CD14-positive monocyte (primary cell): ENCODE results near the gene PKDREJ. TPM values are rescaled to one million over a fixed set of nuclear protein-coding genes. Genes with fewer than 3 reads are reported as not detected.

ENCODE experiments used
- DNase-seq, 3 donors: peaks; one replicate each; pipeline ENCODE4 v3.0.0-alpha.2; 2011 to 2022
- H2AFZ ChIP-seq: 2 replicates; pipeline ENCODE4 v1.6.0; 2012; ENCODE audit warnings: mild to moderate bottlenecking, low read depth, low read length, inconsistent platforms; ENCODE audit not compliant: insufficient read depth, poor library complexity, severe bottlenecking
- H3K27ac ChIP-seq, 2 donors: 1 replicate in 1 of 2; 2 replicates in 1 of 2; pipeline ENCODE4 v1.5.1; 2012 to 2013; ENCODE audit warnings: low read length in 2 of 2, control low read depth in 1 of 2, inconsistent platforms in 1 of 2, low read depth in 1 of 2, mild to moderate bottlenecking in 1 of 2
- H3K27me3 ChIP-seq, 2 donors: one replicate each; pipeline versions ENCODE4 v1.6.0 to v1.6.1; 2011 to 2013; ENCODE audit warnings: low read length in 2 of 2; ENCODE audit not compliant: control insufficient read depth in 2 of 2, insufficient read depth in 2 of 2
- H3K36me3 ChIP-seq, 2 donors: replicated peaks in 1 of 2; 1 replicate in 1 of 2; 2 replicates in 1 of 2; pipeline versions ENCODE4 v1.5.1 to v1.6.1; 2012 to 2013; ENCODE audit warnings: low read length in 2 of 2, control low read depth in 1 of 2, inconsistent platforms in 1 of 2, mild to moderate bottlenecking in 1 of 2; ENCODE audit not compliant: insufficient read depth in 2 of 2, control insufficient read depth in 1 of 2
- H3K4me1 ChIP-seq, 2 donors: 1 replicate in 1 of 2; 2 replicates in 1 of 2; pipeline versions ENCODE4 v1.5.1 to v1.6.1; 2012 to 2013; ENCODE audit warnings: low read length in 2 of 2, control low read depth in 1 of 2, inconsistent platforms in 1 of 2, mild to moderate bottlenecking in 1 of 2, moderate library complexity in 1 of 2; ENCODE audit not compliant: insufficient read depth in 2 of 2, control insufficient read depth in 1 of 2
- H3K4me2 ChIP-seq: replicated peaks from 2 replicates; pipeline ENCODE3; 2012; ENCODE audit warnings: low read length, moderate library complexity, mild to moderate bottlenecking; ENCODE audit not compliant: poor library complexity, severe bottlenecking; ENCODE audit errors: extremely low read depth
- H3K4me3 ChIP-seq, 3 experiments: fragments of 200-600 bp in 1 of 3; sonication (generic) in 1 of 3; replicated peaks in 1 of 3; 1 replicate in 2 of 3; 2 replicates in 1 of 3; pipeline ENCODE4 v1.5.1; 2011 to 2013; ENCODE audit warnings: low read length in 3 of 3, mild to moderate bottlenecking in 3 of 3, control low read depth in 2 of 3, low read depth in 2 of 3, inconsistent platforms in 1 of 3, moderate library complexity in 1 of 3
- H3K79me2 ChIP-seq: 2 replicates; pipeline ENCODE4 v1.6.0; 2012; ENCODE audit warnings: mild to moderate bottlenecking, control low read depth, inconsistent platforms, low read length, moderate library complexity; ENCODE audit not compliant: insufficient read depth
- H3K9ac ChIP-seq: 2 replicates; pipeline ENCODE4 v1.6.0; 2017; ENCODE audit warnings: low read length, mild to moderate bottlenecking; ENCODE audit not compliant: insufficient read depth, poor library complexity, severe bottlenecking
- H3K9me3 ChIP-seq, 2 donors: replicated peaks in 1 of 2; 1 replicate in 1 of 2; 2 replicates in 1 of 2; pipeline versions ENCODE4 v1.5.1 to v1.6.1; 2012 to 2013; ENCODE audit warnings: low read length in 2 of 2, control low read depth in 1 of 2; ENCODE audit not compliant: control insufficient read depth in 1 of 2, insufficient read depth in 1 of 2
- H4K20me1 ChIP-seq: 2 replicates; pipeline ENCODE4 v1.6.0; 2012; ENCODE audit warnings: mild to moderate bottlenecking, low read length, control low read depth, moderate library complexity; ENCODE audit not compliant: insufficient read depth
- H3K27ac Mint-ChIP-seq, 7 donors: one replicate each; pipeline ENCODE4 v1.8.0; 2020; ENCODE audit warnings: mild to moderate bottlenecking in 7 of 7, mixed read lengths in 7 of 7, moderate library complexity in 6 of 7, inconsistent platforms in 2 of 7
- H3K27me3 Mint-ChIP-seq, 3 donors: one replicate each; pipeline ENCODE4 v1.8.0; 2021 to 2022; ENCODE audit warnings: low read depth in 3 of 3, mild to moderate bottlenecking in 3 of 3, mixed read lengths in 3 of 3, moderate library complexity in 3 of 3, inconsistent platforms in 1 of 3
- H3K36me3 Mint-ChIP-seq, 2 donors: one replicate each; pipeline ENCODE4 v1.8.0; 2020; ENCODE audit warnings: mixed read lengths in 2 of 2, inconsistent platforms in 1 of 2, mild to moderate bottlenecking in 1 of 2
- H3K4me1 Mint-ChIP-seq: one replicate; pipeline ENCODE4 v1.8.0; 2020; ENCODE audit warnings: mild to moderate bottlenecking, mixed read lengths
- H3K4me3 Mint-ChIP-seq, 2 donors: one replicate each; pipeline ENCODE4 v1.8.0; 2020; ENCODE audit warnings: mild to moderate bottlenecking in 2 of 2, mixed read lengths in 2 of 2, moderate library complexity in 1 of 2
- H3K9me3 Mint-ChIP-seq, 7 donors: one replicate each; pipeline ENCODE4 v1.8.0; 2020 to 2022; ENCODE audit warnings: mixed read lengths in 7 of 7, mild to moderate bottlenecking in 6 of 7, moderate library complexity in 6 of 7, inconsistent platforms in 2 of 7
- CTCF ChIP-seq: fragments of 200-600 bp; IDR thresholded peaks from one replicate; pipeline ENCODE4 v1.8.0; 2022; ENCODE audit warnings: antibody characterized with exemption, mild to moderate bottlenecking
- WGBS: methylation state at CpG from one replicate; pipeline ENCODE4 v1.1.5; 2013; ENCODE audit warnings: missing lambda C conversion rate; ENCODE audit not compliant: insufficient coverage; 5-methylcytosine and 5-hydroxymethylcytosine counted together
- intact Hi-C, 2 donors: fragments of 100-400 bp; cut with micrococcal nuclease; formaldehyde crosslinking; loops; one replicate each; pipeline versions ENCODE4 v1.15.0 to v1.15.1; 2023
- polyA plus RNA-seq, 3 donors: library from polyadenylated mRNA; depleted of rRNA in 1 of 3; unstranded in 2 of 3; stranded (reverse) in 1 of 3; fragments of 300-500 nt in 2 of 3; fragments of >200 nt in 1 of 3; fragmentation: Illumina TruSeq in 2 of 3; gene quantifications; 1 replicate in 2 of 3; 2 replicates in 1 of 3; pipeline ENCODE4 v1.2.3, GENCODE V29; 2012 to 2021

Gene PKDREJ
- polyA plus RNA-seq, 3 donors = not detected

GRCh38 chr22:46224898-46225290 lies 38.2 kb downstream of the PKDREJ start:
- Mint-ChIP-seq H3K36me3 (peaks cover 45 to 48% of the 10 kb centered on the region in 2 donors), H3K9me3 (no peaks in the 10 kb centered on the region), H3K27me3 (peaks cover 0 to 3% (median 0%) of the 10 kb centered on the region in 3 donors), H3K4me1 (no peaks in the 10 kb centered on the region), H3K4me3 (no peak overlapping the region), H3K27ac (no peak overlapping the region)
- Histone ChIP-seq H4K20me1 (no peaks in the 10 kb centered on the region), H3K27me3 (no peaks in the 10 kb centered on the region), H3K4me1 (peaks cover 0 to 8% of the 10 kb centered on the region in 2 donors), H3K79me2 (no peaks in the 10 kb centered on the region), H3K27ac (no peak overlapping the region), H3K9me3 (no peaks in the 10 kb centered on the region), H3K4me2 (no peak overlapping the region), H3K9ac (no peak overlapping the region), H2AFZ (no peak overlapping the region), H3K4me3 (no peak overlapping the region), H3K36me3 (peaks cover 6 to 35% of the 10 kb centered on the region in 2 donors)
- intact Hi-C loops = no loop called here
- no peak for TF ChIP-seq CTCF
- WGBS = 93% methylated on average over 9 of the region's 10 CpGs
- no peak for DNase-seq

- intact Hi-C loops = no loop called here
- no peak overlapping the region for H3K27ac ChIP-seq
- H3K4me2 ChIP-seq = no peak overlapping the region
- H3K36me3 Mint-ChIP-seq = peaks cover 51 to 54% of the 10 kb centered on the region in 2 donors
- H3K4me3 ChIP-seq = no peak overlapping the region
- no peaks in the 10 kb centered on the region for H3K9me3 ChIP-seq
- no peaks in the 10 kb centered on the region for H4K20me1 ChIP-seq
- H3K79me2 ChIP-seq = no peaks in the 10 kb centered on the region
- H3K27me3 Mint-ChIP-seq = peaks cover 0 to 3% (median 0%) of the 10 kb centered on the region in 3 donors
- H2AFZ ChIP-seq = no peak overlapping the region
- no peak overlapping the region for H3K9ac ChIP-seq
- no peak overlapping the region for H3K27ac Mint-ChIP-seq
- H3K36me3 ChIP-seq = peaks cover 12 to 42% of the 10 kb centered on the region in 2 donors
- 97% methylated on average over 21 of the region's 23 CpGs for WGBS
- TF ChIP-seq CTCF = no peak
- H3K4me1 Mint-ChIP-seq = no peaks in the 10 kb centered on the region
- no peak for DNase-seq
- peaks cover 0 to 3% of the 10 kb centered on the region in 2 donors for H3K4me1 ChIP-seq
- no peak overlapping the region for H3K4me3 Mint-ChIP-seq
- H3K27me3 ChIP-seq = no peaks in the 10 kb centered on the region
- no peaks in the 10 kb centered on the region for H3K9me3 Mint-ChIP-seq
These were observed 38.9 kb downstream of the PKDREJ start for GRCh38 chr22:46224044-46224897.
